ENCODE results near the gene MTHFR. TPM values are rescaled to one million over a fixed set of nuclear protein-coding genes. Genes with fewer than 3 reads are reported as not detected.

The MTHFR gene
- total RNA-seq, 1 donor from 2014 or later = 18.4 TPM

DNA sequence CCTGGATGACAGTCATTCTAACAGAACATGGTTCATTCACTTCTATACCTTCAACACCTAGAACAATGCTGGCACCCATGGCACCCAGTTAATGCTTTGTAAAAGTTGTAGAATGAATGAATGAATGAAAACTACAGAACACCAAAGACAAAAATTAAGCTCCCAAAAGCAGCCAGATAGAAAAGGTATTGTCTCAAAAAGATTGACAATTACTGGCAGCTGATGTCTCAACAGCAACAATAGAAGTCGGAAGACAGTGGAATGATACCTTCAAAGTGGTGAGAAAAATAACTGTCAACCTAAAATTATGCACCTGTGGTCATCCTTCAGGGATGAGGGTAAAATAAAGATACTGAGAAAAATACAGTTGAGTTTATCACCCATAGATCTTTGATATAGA lies 48.7 kb downstream of the MTHFR start:
- Mint-ChIP-seq H3K4me1 (peaks cover 2% of the 10 kb centered on the region), H3K27me3 (peaks cover 22% of the 10 kb centered on the region), H3K27ac (no peak overlapping the region), H3K9me3 (no peaks in the 10 kb centered on the region), H3K36me3 (ENCODE audit: low read depth) (no peaks in the 10 kb centered on the region), H3K4me3 (no peak overlapping the region)
- no peak for DNase-seq
- intact Hi-C loops (cut with micrococcal nuclease) = no loop called here

DNA sequence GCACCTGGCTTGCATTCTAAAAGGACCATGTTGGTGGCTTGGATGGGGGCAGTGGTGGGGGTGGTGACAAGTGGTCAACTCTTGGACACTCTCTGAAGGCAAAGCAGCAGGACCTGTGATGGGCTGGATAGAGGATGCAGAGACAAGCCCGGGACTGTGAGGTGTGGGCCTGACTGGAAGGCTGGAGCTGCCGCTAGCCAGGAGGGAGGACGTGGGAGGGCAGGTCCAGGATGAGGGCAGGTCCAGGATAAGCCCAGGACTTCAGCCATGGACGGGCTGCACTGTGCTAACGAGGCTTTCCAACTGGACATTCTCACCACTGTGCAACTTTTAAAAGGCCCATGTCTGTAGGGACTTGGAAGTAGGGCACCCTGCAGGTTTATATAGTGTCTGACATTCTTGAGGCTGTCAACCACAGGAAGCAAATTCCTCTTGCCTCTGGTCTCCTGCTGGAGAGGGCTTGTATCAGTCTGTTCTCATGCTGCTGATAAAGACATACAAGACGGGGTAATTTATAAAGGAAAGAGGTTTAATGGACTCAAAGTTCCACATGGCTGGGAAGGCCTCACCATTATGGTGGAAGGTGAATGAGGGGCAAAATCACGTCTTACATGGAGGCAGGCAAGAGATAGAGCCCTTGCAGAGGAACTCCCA lies 52.1 kb downstream of the MTHFR start:
- Mint-ChIP-seq H3K36me3 (ENCODE audit: low read depth) (peaks cover 3% of the 10 kb centered on the region), H3K4me1 (peaks cover 6% of the 10 kb centered on the region), H3K9me3 (no peaks in the 10 kb centered on the region), H3K27me3 (peaks cover 10% of the 10 kb centered on the region), H3K4me3 (no peak overlapping the region), H3K27ac (no peak overlapping the region)
- DNase-seq = no peak
- intact Hi-C loops (cut with micrococcal nuclease) = no loop called here

DNA sequence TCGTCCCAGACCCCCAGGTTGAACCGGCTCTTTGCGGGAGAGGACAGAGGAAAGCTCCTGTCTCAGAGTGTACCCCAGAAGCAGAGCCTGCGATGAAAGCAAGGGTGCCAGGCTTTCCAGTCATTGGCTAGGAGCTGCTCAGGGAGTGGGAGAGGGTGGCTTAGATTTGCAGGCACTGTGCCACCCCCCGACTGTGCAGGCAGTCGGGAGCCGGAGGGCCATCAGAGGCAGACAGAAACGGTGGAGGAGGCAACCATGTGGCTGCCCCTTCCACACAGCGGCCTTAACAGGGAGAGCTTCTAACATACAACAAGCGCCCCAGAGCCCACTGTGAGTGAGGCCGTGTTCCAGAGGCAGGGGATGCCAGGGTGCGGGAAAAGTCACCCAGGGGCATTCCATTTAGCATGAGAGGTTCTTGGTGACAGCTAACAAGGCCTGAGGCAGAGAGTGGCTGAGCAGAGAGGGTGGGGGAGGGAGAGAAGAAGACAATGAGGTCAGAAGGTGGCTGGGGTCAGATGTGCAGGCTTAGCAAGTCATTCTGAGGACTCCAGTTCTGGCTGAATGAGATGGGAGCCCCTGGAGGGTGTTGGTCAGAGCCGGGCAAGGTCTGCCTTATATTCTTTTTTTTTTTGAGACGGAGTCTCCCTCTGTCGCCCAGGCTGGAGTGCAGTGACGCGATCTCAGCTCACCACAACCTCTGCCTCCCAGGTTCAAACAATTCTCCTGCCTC lies 53.2 kb downstream of the MTHFR start:
- peaks cover 3% of the 10 kb centered on the region for H3K36me3 Mint-ChIP-seq (ENCODE audit: low read depth)
- no peak for DNase-seq
- H3K9me3 Mint-ChIP-seq = no peaks in the 10 kb centered on the region
- H3K4me1 Mint-ChIP-seq = peaks cover 9% of the 10 kb centered on the region
- H3K4me3 Mint-ChIP-seq = no peak overlapping the region
- H3K27ac Mint-ChIP-seq = no peak overlapping the region
- H3K27me3 Mint-ChIP-seq = peaks cover 8% of the 10 kb centered on the region
- intact Hi-C loops (cut with micrococcal nuclease) = no loop called here

GRCh38 chr1:11751087-11751486 lies 54.7 kb downstream of the MTHFR start:
- intact Hi-C loops (cut with micrococcal nuclease) = no loop called here

DNA sequence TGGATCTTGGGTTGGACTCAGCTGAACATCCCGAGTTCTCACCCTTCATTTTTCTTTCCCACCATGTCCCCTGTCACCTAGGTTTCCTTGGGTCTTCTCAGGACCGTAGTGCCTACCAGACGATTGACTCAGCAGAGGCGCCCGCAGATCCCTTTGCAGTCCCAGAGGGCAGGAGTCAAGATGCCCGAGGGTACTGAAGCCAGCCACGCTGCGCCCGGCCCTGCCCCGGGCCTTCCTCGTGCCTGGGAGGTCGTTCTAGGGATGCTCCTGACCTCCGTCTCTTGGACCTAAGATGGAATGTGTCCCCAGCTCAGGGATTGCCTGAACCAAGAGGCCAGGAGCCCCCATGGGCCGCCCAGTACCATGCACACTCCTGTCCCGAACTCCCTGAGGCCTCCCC lies 55.8 kb downstream of the MTHFR start:
- Mint-ChIP-seq H3K4me3 (no peak overlapping the region), H3K27ac (no peak overlapping the region), H3K4me1 (peaks cover 10% of the 10 kb centered on the region), H3K27me3 (no peaks in the 10 kb centered on the region), H3K36me3 (ENCODE audit: low read depth) (peaks cover 9% of the 10 kb centered on the region), H3K9me3 (no peaks in the 10 kb centered on the region)
- no peak for DNase-seq
- intact Hi-C loops (cut with micrococcal nuclease) = no loop called here

More at GRCh38 chr1:11751087-11751486, 54.7 kb downstream of the MTHFR start:
- peaks cover 10% of the 10 kb centered on the region for H3K4me1 Mint-ChIP-seq
- no peak for DNase-seq
- H3K27ac Mint-ChIP-seq = no peak overlapping the region
- H3K4me3 Mint-ChIP-seq = no peak overlapping the region
- H3K9me3 Mint-ChIP-seq = no peaks in the 10 kb centered on the region
- H3K27me3 Mint-ChIP-seq = peaks cover 3% of the 10 kb centered on the region
- H3K36me3 Mint-ChIP-seq (ENCODE audit: low read depth) = peaks cover 9% of the 10 kb centered on the region

DNA sequence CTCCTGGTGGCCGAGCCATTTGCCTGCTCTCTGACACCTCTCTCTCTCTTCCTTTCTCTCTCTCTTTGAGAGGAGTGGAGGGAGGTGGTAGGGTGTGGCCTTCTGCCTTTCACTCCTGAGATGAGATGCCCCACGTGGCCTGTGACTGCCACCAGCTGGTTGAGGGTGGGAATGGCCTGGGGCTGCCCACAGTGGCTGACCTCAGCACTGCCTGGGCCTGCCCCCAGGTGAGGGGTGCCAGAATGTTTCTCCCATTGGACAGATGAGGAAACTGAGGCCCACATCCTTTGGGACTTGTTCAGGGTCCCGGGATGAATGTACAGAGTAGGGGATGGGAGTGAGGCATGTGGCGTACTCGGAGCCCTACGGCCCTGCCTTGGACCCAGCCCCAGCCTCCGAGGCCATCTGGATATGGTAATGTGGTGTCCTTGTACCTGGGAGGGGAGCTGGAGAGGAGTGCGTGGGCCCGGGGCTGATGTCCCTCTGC lies 56.5 kb downstream of the MTHFR start:
- no peak overlapping the region for H3K4me3 Mint-ChIP-seq
- DNase-seq = peak; percentile 78
- no peaks in the 10 kb centered on the region for H3K9me3 Mint-ChIP-seq
- H3K4me1 Mint-ChIP-seq = peaks cover 12% of the 10 kb centered on the region
- H3K27ac Mint-ChIP-seq = no peak overlapping the region
- H3K36me3 Mint-ChIP-seq (ENCODE audit: low read depth) = peaks cover 9% of the 10 kb centered on the region
- intact Hi-C loops (cut with micrococcal nuclease) = no loop called here
- no peaks in the 10 kb centered on the region for H3K27me3 Mint-ChIP-seq

DNA sequence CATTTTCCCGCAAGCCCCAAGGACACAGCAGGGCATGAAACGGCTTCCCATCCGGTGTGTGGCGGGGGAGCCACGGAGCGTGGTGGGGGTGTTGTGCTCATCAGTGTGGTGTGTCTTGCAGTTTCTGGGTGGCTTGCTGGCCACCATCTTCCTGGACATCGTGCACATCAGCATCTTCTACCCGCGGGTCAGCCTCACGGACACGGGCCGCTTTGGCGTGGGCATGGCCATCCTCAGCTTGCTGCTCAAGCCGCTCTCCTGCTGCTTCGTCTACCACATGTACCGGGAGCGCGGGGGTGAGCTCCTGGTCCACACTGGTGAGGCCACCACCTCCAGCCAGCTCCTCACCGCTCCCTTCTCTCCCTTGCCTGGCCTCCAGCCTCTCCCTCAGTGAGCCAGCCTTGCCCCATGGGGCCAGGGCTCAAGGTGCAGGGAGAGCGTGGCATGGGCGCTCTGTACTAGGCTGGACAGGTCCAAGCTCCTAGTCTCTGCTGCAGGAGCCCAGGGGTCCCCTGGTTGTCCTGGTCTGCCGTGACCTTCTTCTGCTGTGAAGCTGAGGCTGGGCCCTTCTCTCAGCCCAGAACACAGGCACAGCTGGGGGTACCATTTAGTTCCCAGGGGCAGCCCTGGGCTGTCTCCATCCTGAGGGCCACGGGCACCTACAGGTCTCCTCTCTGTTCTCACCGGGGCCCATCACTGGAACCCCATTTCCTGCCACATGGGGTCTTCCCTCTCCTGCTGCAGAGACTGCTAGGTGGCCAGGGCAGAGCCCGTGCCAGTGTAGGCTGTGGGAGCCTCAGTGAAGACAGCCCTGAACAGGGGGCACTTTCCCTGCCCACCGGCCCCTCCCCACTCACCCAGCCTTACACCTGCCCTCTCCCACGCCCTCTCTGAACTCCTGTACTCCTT lies 57.2 kb downstream of the MTHFR start:
- intact Hi-C loops (cut with micrococcal nuclease) = no loop called here
- Mint-ChIP-seq H3K9me3 (no peaks in the 10 kb centered on the region), H3K4me1 (peaks cover 12% of the 10 kb centered on the region), H3K27ac (no peak overlapping the region), H3K27me3 (no peaks in the 10 kb centered on the region), H3K36me3 (ENCODE audit: low read depth) (peaks cover 9% of the 10 kb centered on the region), H3K4me3 (no peak overlapping the region)
- DNase-seq = no peak

DNA sequence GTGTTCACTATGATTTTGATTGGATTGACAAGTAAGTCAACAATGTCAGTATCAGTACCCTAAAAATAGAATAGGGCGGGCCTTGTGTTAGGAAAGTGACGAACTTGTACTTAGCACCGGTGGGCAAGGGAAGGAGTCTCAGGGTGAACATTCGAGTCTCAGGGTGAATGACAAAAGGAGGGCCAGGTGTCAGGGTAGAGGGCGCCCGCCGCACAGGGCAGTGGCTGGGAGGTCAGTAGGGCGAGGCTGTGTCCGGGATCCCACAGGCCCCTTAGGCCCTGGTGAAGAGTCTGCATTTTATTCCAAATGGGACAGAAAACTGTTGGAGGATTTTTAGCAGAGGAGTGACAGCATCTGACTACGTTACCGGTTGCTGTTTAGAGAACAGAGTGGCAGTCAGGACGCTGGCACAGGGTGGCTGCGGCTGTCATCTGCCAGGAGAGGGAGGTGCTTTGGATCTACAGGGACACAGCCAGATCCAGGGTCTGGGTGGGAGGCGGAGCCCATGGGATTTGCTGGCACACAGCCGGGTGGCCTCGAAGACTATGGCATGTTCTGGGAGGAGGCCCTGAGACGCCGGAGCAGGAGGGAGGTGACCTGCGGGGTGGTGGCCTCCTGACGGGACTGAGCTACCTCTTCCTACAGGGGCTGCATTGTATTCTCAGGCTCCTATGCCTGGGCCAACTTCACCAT lies 58.8 kb downstream of the MTHFR start:
- Mint-ChIP-seq H3K9me3 (no peaks in the 10 kb centered on the region), H3K4me1 (peaks cover 15% of the 10 kb centered on the region), H3K4me3 (no peak overlapping the region), H3K27ac (no peak overlapping the region), H3K36me3 (ENCODE audit: low read depth) (peaks cover 12% of the 10 kb centered on the region), H3K27me3 (no peaks in the 10 kb centered on the region)
- DNase-seq = no peak
- intact Hi-C loops (cut with micrococcal nuclease) = no loop called here

DNA sequence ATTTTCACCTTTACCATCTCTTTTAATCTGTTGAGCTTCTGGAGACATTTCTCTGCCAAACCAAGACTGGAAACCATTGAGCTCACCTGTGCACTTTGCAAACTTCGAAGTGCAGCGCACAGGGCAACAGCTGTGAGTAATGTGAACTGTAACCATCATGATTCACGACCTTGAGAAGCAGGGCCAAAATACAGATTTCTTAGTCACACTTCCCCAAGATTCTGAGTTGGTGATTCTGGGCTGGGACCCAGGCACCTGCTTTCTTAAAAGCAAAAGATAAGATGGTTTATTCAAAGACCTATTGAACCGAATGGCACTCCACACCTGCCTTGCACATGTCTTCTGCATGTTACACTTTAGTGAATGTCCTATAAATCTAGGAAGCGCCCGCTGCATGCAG lies 59.7 kb downstream of the MTHFR start:
- Mint-ChIP-seq H3K27me3 (no peaks in the 10 kb centered on the region), H3K4me1 (peaks cover 23% of the 10 kb centered on the region), H3K27ac (no peak overlapping the region), H3K4me3 (no peak overlapping the region), H3K36me3 (ENCODE audit: low read depth) (peaks cover 12% of the 10 kb centered on the region), H3K9me3 (no peaks in the 10 kb centered on the region)
- intact Hi-C loops (cut with micrococcal nuclease) = no loop called here
- DNase-seq = no peak

- intact Hi-C loops (cut with micrococcal nuclease) = no loop called here
- no peak for DNase-seq
- Mint-ChIP-seq H3K27ac (no peak overlapping the region), H3K9me3 (no peaks in the 10 kb centered on the region), H3K4me1 (peaks cover 39% of the 10 kb centered on the region), H3K4me3 (no peak overlapping the region), H3K27me3 (no peaks in the 10 kb centered on the region), H3K36me3 (ENCODE audit: low read depth) (peaks cover 14% of the 10 kb centered on the region)
Observed at GRCh38 chr1:11744287-11744686, 61.5 kb downstream of the MTHFR start.

GRCh38 chr1:11741919-11742558 lies 63.7 kb downstream of the MTHFR start:
- intact Hi-C loops (cut with micrococcal nuclease) = no loop called here
- DNase-seq = no peak
- Mint-ChIP-seq H3K27ac (no peak overlapping the region), H3K9me3 (no peaks in the 10 kb centered on the region), H3K4me3 (peak overlapping the region; percentile 18), H3K36me3 (ENCODE audit: low read depth) (peaks cover 12% of the 10 kb centered on the region), H3K4me1 (peaks cover 49% of the 10 kb centered on the region), H3K27me3 (no peaks in the 10 kb centered on the region)

GRCh38 chr1:11741482-11741881 lies 64.3 kb downstream of the MTHFR start:
- peaks cover 7% of the 10 kb centered on the region for H3K36me3 Mint-ChIP-seq (ENCODE audit: low read depth)
- H3K27ac Mint-ChIP-seq = no peak overlapping the region
- H3K4me1 Mint-ChIP-seq = peaks cover 52% of the 10 kb centered on the region
- intact Hi-C loops (cut with micrococcal nuclease) = no loop called here
- no peak for DNase-seq
- H3K27me3 Mint-ChIP-seq = no peaks in the 10 kb centered on the region
- peak overlapping the region; percentile 68 for H3K4me3 Mint-ChIP-seq
- no peaks in the 10 kb centered on the region for H3K9me3 Mint-ChIP-seq
